Motor neuron (in vitro differentiated cells): ENCODE results near the gene SLITRK1. TPM values are rescaled to one million over a fixed set of nuclear protein-coding genes. Genes with fewer than 3 reads are reported as not detected.

Experiments used
- ATAC-seq, 8 experiments: fragments of 200-7000 bp; cut with Tn5 transposase; replicated peaks in 6 of 8; 2 replicates each; pipeline ENCODE4 v1.8.0; 2021; ENCODE audit warnings: mild to moderate bottlenecking in 8 of 8, moderate library complexity in 8 of 8
- H3K27ac ChIP-seq, 2 donors: fragments of 250-450 bp; sonication (Bioruptor Pico); 2 replicates each; pipeline ENCODE4 v1.9.0; 2021; ENCODE audit warnings: antibody characterized with exemption in 2 of 2, mild to moderate bottlenecking in 2 of 2, moderate library complexity in 1 of 2
- H3K4me1 ChIP-seq, 2 donors: fragments of 250-450 bp; sonication (Bioruptor Pico); replicated peaks in 1 of 2; 2 replicates each; pipeline ENCODE4 v1.6.1; 2021; ENCODE audit warnings: antibody characterized with exemption in 2 of 2, mild to moderate bottlenecking in 2 of 2, moderate library complexity in 1 of 2
- H3K4me3 ChIP-seq, 5 donors: fragments of 250-450 bp; sonication (Bioruptor Pico); 2 replicates each; pipeline ENCODE4 v1.9.0; 2021; ENCODE audit warnings: antibody characterized with exemption in 5 of 5, mild to moderate bottlenecking in 5 of 5, moderate library complexity in 4 of 5
- WGBS, 10 experiments: fragments of 450-650 bp; shearing (Covaris generic); methylation state at CpG; one replicate each; pipeline ENCODE4 v1.0.0; 2022; 5-methylcytosine and 5-hydroxymethylcytosine counted together
- in situ Hi-C, 9 experiments: fragments of 400-800 bp; cut with MboI; loops; one replicate each; pipeline ENCODE4 v1.15.0; 2021; ENCODE audit warnings: low sequenced_read_pairs in 9 of 9, low pct_unique_long_range_greater_than_20kb in 2 of 9; ENCODE audit not compliant: unreplicated experiment in 9 of 9
- total RNA-seq, 8 experiments: library from RNA; unstranded; fragments of 300-600 nt; gene quantifications; 2 replicates each; pipeline versions ENCODE4 v1.2.3 to v1.2.4, GENCODE V29; 2022

The SLITRK1 gene
- total RNA-seq, 8 experiments from 2014 or later: 0.07 to 32.1 (median 11.7) TPM; not detected in 1

- in situ Hi-C loops: no loop called here
- H3K27ac ChIP-seq: no peak overlapping the region
- 7 to 100% (median 90%) methylated on average over 1 to 3 of the region's 3 CpGs; no CpG with 5 or more reads in 1 of the 10 experiments for WGBS, 10 experiments
- ATAC-seq: no peak
- no peak overlapping the region for H3K4me3 ChIP-seq
- H3K4me1 ChIP-seq: peaks cover 0 to 2% of the 10 kb centered on the region in 2 donors
These were observed 50.5 kb downstream of the SLITRK1 start for GRCh38 chr13:83831796-83832195.

- ATAC-seq: no peak
- Histone ChIP-seq H3K27ac (no peak overlapping the region), H3K4me1 (peaks cover 2 to 7% of the 10 kb centered on the region in 2 donors), H3K4me3 (no peak overlapping the region)
- in situ Hi-C loops: no loop called here
- WGBS, 10 experiments: 0 to 100% (median 70%) methylated on average over 1 to 2 of the region's 2 CpGs; no CpG with 5 or more reads in 2 of the 10 experiments
These were observed 52.5 kb downstream of the SLITRK1 start for GRCh38 chr13:83829810-83830209.

GRCh38 chr13:83827338-83827737, 54.9 kb downstream of the SLITRK1 start:
- Histone ChIP-seq H3K4me1 (peaks cover 0 to 7% of the 10 kb centered on the region in 2 donors), H3K27ac (no peak overlapping the region), H3K4me3 (no peak overlapping the region)
- ATAC-seq: no peak
- in situ Hi-C loops: no loop called here
